CD4-positive, alpha-beta T cell (primary cell): Measurements from ENCODE around the gene ANKRD13D. TPM values are rescaled to one million over a fixed set of nuclear protein-coding genes. Genes with fewer than 3 reads are reported as not detected.

Experiments
- ATAC-seq: fragments of 200-7000 bp; cut with Tn5 transposase; one replicate; pipeline ENCODE4 v1.10.0; 2022; ENCODE audit warnings: mild to moderate bottlenecking; ENCODE audit not compliant: poor library complexity
- CTCF ChIA-PET: fragments of 350-600 bp; sonication (Branson Sonifier 250); formaldehyde crosslinking; loops from one replicate; lab custom pipeline; 2021; ENCODE audit warnings: antibody characterized with exemption, inconsistent platforms; lab: Charles Lee
- POLR2A ChIA-PET: fragments of 350-600 bp; sonication (Branson Sonifier 250); formaldehyde crosslinking; loops from one replicate; lab custom pipeline; 2021; ENCODE audit warnings: antibody characterized with exemption, inconsistent platforms; lab: Charles Lee
- DNase-seq, 14 experiments: peaks; one replicate each; pipeline ENCODE4 v3.0.0-alpha.2; 2013 to 2020; ENCODE audit warnings: mixed read lengths in 2 of 14
- H3K27ac ChIP-seq, 2 donors: one replicate each; pipeline versions ENCODE4 v1.5.1 to v1.7.0; 2013; ENCODE audit warnings: low read length in 2 of 2, low read depth in 1 of 2, mild to moderate bottlenecking in 1 of 2
- H3K27me3 ChIP-seq, 2 experiments: 1 replicate in 1 of 2; 2 replicates in 1 of 2; pipeline versions ENCODE4 v1.6.1 to v1.7.0; 2013; ENCODE audit warnings: low read length in 2 of 2, control low read depth in 1 of 2, mild to moderate bottlenecking in 1 of 2, moderate library complexity in 1 of 2; ENCODE audit not compliant: insufficient read depth in 2 of 2, control insufficient read depth in 1 of 2
- H3K36me3 ChIP-seq: one replicate; pipeline ENCODE4 v1.6.1; 2013; ENCODE audit warnings: low read length, control low read depth; ENCODE audit not compliant: insufficient read depth
- H3K4me1 ChIP-seq: one replicate; pipeline ENCODE4 v1.6.1; 2013; ENCODE audit warnings: low read length, control low read depth; ENCODE audit not compliant: insufficient read depth
- H3K4me3 ChIP-seq: one replicate; pipeline ENCODE4 v1.5.1; 2013; ENCODE audit warnings: mild to moderate bottlenecking, low read length, moderate library complexity
- H3K9me3 ChIP-seq, 2 experiments: 1 replicate in 1 of 2; 2 replicates in 1 of 2; pipeline versions ENCODE4 v1.6.1 to v1.7.0; 2013; ENCODE audit warnings: low read length in 2 of 2, mild to moderate bottlenecking in 2 of 2, control low read depth in 1 of 2, moderate library complexity in 1 of 2; ENCODE audit not compliant: control insufficient read depth in 1 of 2, insufficient read depth in 1 of 2
- H3K27ac Mint-ChIP-seq: one replicate; pipeline ENCODE4 v1.8.0; 2020; ENCODE audit warnings: mixed read lengths
- H3K27me3 Mint-ChIP-seq: one replicate; pipeline ENCODE4 v1.8.0; 2021; ENCODE audit warnings: mixed read lengths
- H3K36me3 Mint-ChIP-seq: one replicate; pipeline ENCODE4 v1.8.0; 2021; ENCODE audit warnings: low read depth, mixed read lengths
- H3K4me1 Mint-ChIP-seq: one replicate; pipeline ENCODE4 v1.8.0; 2021; ENCODE audit warnings: low read depth, mixed read lengths
- H3K4me3 Mint-ChIP-seq: one replicate; pipeline ENCODE4 v1.8.0; 2020; ENCODE audit warnings: mild to moderate bottlenecking, mixed read lengths
- H3K9me3 Mint-ChIP-seq: one replicate; pipeline ENCODE4 v1.8.0; 2020; ENCODE audit warnings: mixed read lengths
- intact Hi-C, 2 experiments: fragments of 100-400 bp; cut with DNase I in 1 of 2; cut with micrococcal nuclease in 1 of 2; formaldehyde crosslinking; loops; one replicate each; pipeline versions ENCODE4 v1.15.1 to v1.9.0; 2023 to 2025; cut with DNase I, micrococcal nuclease
- total RNA-seq, 174 experiments: library from RNA in 2 of 174; stranded (reverse) in 2 of 174; gene quantifications; one replicate each; pipeline ENCODE4 v1.2.3 and lab custom pipeline; 2021 to 2026
- TF ChIP-seq, protein P1 (sequence below): fragments of 200-600 bp; IDR thresholded peaks from one replicate; pipeline ENCODE4 v1.8.0; 2022; ENCODE audit warnings: antibody characterized with exemption, mild to moderate bottlenecking

The ANKRD13D gene
- total RNA-seq, 2 experiments from 2014 or later, result 160 to 161 TPM

DNA sequence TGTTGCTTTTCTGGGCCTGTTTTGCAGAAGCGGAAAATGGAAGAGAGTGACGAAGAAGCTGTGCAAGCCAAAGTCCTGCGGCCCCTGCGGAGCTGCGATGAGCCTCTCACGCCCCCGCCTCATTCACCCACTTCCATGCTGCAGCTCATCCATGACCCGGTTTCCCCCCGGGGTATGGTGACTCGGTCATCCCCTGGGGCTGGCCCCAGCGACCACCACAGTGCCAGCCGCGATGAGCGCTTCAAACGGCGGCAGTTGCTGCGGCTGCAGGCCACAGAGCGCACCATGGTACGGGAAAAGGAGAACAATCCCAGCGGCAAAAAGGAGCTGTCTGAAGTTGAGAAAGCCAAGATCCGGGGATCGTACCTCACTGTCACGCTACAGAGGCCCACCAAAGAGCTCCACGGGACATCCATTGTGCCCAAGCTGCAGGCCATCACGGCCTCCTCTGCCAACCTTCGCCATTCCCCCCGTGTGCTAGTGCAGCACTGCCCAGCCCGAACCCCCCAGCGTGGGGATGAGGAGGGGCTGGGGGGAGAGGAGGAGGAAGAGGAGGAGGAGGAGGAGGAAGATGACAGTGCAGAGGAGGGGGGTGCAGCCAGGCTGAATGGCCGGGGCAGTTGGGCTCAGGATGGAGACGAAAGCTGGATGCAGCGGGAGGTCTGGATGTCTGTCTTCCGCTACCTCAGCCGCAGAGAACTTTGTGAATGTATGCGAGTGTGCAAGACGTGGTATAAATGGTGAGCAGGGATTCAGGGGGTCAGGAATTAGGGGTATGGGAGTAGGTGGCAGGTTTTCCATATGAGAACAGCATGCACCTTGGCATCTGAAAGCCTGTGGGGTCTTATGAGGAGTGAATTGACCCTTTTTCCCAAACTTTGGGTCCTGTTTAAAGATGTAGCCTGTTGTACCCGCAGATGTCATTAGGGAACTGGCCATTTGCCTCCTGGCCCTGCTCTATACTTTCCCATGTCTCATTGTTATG is 38.8 kb upstream of the ANKRD13D start:
- Histone ChIP-seq H3K36me3 (peaks cover 99% of the 10 kb centered on the region), H3K27me3 (no peaks in the 10 kb centered on the region), H3K27ac (no peak overlapping the region), H3K9me3 (no peaks in the 10 kb centered on the region), H3K4me3 (no peak overlapping the region), H3K4me1 (peaks cover 27% of the 10 kb centered on the region)
- ChIA-PET CTCF (interaction anchor here (2.0 to 4.7 kb wide), 2 partner anchors 9 to 67 kb away, joined by 4 to 22 read pairs; no protein-coding TSS in a partner anchor), POLR2A (interaction anchor here (1.4 to 5.3 kb wide), 2 partner anchors 10 kb away, joined by 3 to 56 read pairs; no protein-coding TSS in a partner anchor)
- no peaks in the 10 kb centered on the region for H3K9me3 Mint-ChIP-seq
- H3K27ac Mint-ChIP-seq, result peak overlapping the region; percentile 36
- H3K4me1 Mint-ChIP-seq, result peaks cover 69% of the 10 kb centered on the region
- ATAC-seq (no peak), DNase-seq (peak in 1 of 14 experiments; percentile 29)
- intact Hi-C loops, result no loop called here
- H3K27me3 Mint-ChIP-seq, result no peaks in the 10 kb centered on the region
- TF ChIP-seq, protein P1, sequence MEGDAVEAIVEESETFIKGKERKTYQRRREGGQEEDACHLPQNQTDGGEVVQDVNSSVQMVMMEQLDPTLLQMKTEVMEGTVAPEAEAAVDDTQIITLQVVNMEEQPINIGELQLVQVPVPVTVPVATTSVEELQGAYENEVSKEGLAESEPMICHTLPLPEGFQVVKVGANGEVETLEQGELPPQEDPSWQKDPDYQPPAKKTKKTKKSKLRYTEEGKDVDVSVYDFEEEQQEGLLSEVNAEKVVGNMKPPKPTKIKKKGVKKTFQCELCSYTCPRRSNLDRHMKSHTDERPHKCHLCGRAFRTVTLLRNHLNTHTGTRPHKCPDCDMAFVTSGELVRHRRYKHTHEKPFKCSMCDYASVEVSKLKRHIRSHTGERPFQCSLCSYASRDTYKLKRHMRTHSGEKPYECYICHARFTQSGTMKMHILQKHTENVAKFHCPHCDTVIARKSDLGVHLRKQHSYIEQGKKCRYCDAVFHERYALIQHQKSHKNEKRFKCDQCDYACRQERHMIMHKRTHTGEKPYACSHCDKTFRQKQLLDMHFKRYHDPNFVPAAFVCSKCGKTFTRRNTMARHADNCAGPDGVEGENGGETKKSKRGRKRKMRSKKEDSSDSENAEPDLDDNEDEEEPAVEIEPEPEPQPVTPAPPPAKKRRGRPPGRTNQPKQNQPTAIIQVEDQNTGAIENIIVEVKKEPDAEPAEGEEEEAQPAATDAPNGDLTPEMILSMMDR, result no peak
- H3K4me3 Mint-ChIP-seq, result no peak overlapping the region
- H3K36me3 Mint-ChIP-seq, result peaks cover 100% of the 10 kb centered on the region

DNA sequence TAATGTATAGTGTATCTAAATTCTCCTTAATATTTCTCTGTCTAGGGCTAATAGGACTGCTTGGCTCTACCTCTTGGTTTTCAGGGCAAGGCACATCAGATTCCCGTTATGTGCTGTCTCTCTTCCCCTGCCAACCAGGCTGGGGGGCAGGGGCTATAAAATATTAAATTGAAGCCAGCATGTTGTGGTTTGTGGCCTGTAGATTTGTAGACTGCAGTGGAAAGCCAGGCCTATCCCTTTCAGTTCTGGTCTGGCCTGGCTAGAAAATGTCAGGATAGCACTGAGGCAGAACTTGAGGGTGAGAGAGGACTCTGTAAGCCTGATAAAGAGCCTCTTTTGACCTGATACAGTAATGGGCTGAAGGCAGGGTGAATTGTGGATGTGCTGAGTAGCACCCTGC is 37.3 kb upstream of the ANKRD13D start:
- no peaks in the 10 kb centered on the region for H3K27me3 ChIP-seq
- Mint-ChIP-seq H3K4me1 (peaks cover 54% of the 10 kb centered on the region), H3K27me3 (no peaks in the 10 kb centered on the region), H3K4me3 (no peak overlapping the region), H3K27ac (peak overlapping the region; percentile 39), H3K9me3 (no peaks in the 10 kb centered on the region), H3K36me3 (peaks cover 100% of the 10 kb centered on the region)
- peaks cover 27% of the 10 kb centered on the region for H3K4me1 ChIP-seq
- no peaks in the 10 kb centered on the region for H3K9me3 ChIP-seq
- TF ChIP-seq, protein P1, result no peak
- no peak overlapping the region for H3K27ac ChIP-seq
- H3K36me3 ChIP-seq, result peaks cover 99% of the 10 kb centered on the region
- ChIA-PET CTCF (interaction anchor here (2.0 to 4.7 kb wide), 2 partner anchors 11 to 66 kb away, joined by 4 to 22 read pairs; no protein-coding TSS in a partner anchor), POLR2A (interaction anchor here (0.7 to 5.3 kb wide), 5 partner anchors 8 to 102 kb away, joined by 3 to 56 read pairs (median 7); partner anchors contain the start of genes ANKRD13D and POLD4)
- intact Hi-C loops, result no loop called here
- H3K4me3 ChIP-seq, result no peak overlapping the region
- ATAC-seq (no peak), DNase-seq (no peak)

DNA sequence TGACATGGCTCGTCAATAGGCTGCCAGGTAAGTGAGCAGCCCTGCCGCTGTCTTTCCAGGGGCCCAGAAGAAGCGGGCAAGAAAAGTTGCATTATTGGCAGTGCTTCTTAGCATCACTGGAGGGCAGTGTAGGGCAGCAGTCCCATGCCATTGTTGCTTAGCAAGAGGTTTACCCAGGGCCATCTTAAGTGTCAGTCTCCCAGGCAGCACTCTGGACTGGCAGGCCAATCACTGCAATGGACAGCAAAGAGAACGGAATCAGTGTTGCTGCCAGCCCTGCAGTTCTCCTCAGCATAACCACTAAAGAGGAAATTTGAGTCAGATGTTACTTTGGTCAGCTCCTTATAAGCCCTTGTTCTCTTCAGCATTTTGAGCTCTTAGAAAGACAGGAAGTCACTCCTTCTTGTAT is 36.3 kb upstream of the ANKRD13D start:
- no peaks in the 10 kb centered on the region for H3K9me3 ChIP-seq
- peaks cover 95% of the 10 kb centered on the region for H3K36me3 ChIP-seq
- ChIA-PET CTCF (interaction anchor here (0.9 to 4.7 kb wide), 9 partner anchors 9 to 172 kb away, joined by 3 to 22 read pairs (median 3); partner anchors contain the start of gene ANKRD13D), POLR2A (interaction anchor here (0.7 to 5.3 kb wide), 8 partner anchors 9 to 117 kb away, joined by 3 to 56 read pairs (median 4); partner anchors contain the start of gene ANKRD13D)
- H3K27ac ChIP-seq, result no peak overlapping the region
- DNase-seq (peak in 5 of 14 experiments; percentile 26 to 74 (median 53)), ATAC-seq (peak; percentile 67)
- H3K4me1 ChIP-seq, result peaks cover 27% of the 10 kb centered on the region
- intact Hi-C loops, result no loop called here
- H3K4me3 Mint-ChIP-seq, result no peak overlapping the region
- H3K9me3 Mint-ChIP-seq, result no peaks in the 10 kb centered on the region
- H3K4me3 ChIP-seq, result no peak overlapping the region
- H3K36me3 Mint-ChIP-seq, result peaks cover 94% of the 10 kb centered on the region
- peaks cover 54% of the 10 kb centered on the region for H3K4me1 Mint-ChIP-seq
- H3K27me3 Mint-ChIP-seq, result no peaks in the 10 kb centered on the region
- TF ChIP-seq, protein P1, result peak; percentile 34
- no peaks in the 10 kb centered on the region for H3K27me3 ChIP-seq
- peak overlapping the region; percentile 57 for H3K27ac Mint-ChIP-seq
